HS-27A (cell line): Measurements from ENCODE around the gene COA5.
"Not testable (repeated sequence)": the region's sequence is repeated elsewhere in the genome, so short reads cannot be mapped to it uniquely, and the experiment has no call there.

Experiments
- DNase-seq: peaks from one replicate; pipeline ENCODE4 v3.0.0-alpha.2; 2012; ENCODE audit warnings: low read depth, missing footprints

COA5 gene

GRCh38 chr2:98606431-98606830 is 1.9 kb downstream of the COA5 start:
- no peak for DNase-seq

GRCh38 chr2:98605076-98605475 is 3.2 kb downstream of the COA5 start:
- no peak for DNase-seq

GRCh38 chr2:98604547-98604946 is 3.8 kb downstream of the COA5 start:
- no peak for DNase-seq

GRCh38 chr2:98601532-98602132 is 6.7 kb downstream of the COA5 start:
- no peak for DNase-seq

- DNase-seq: no peak
These were observed 9.4 kb downstream of the COA5 start for GRCh38 chr2:98598781-98599428.

GRCh38 chr2:98594665-98595064 is 13.6 kb downstream of the COA5 start:
- DNase-seq: not testable (repeated sequence)

- DNase-seq: no peak
These were observed 15.7 kb downstream of the COA5 start for GRCh38 chr2:98592565-98592964.

GRCh38 chr2:98589489-98589888 is 18.8 kb downstream of the COA5 start:
- DNase-seq: no peak

- DNase-seq: no peak
These were observed 19.4 kb downstream of the COA5 start for GRCh38 chr2:98588880-98589431.

GRCh38 chr2:98586551-98587140 is 21.7 kb downstream of the COA5 start:
- DNase-seq: no peak

GRCh38 chr2:98585386-98585785 is 22.9 kb downstream of the COA5 start:
- DNase-seq: no peak

- DNase-seq: no peak
These were observed 24.3 kb downstream of the COA5 start for GRCh38 chr2:98583816-98584618.

GRCh38 chr2:98583276-98583675 is 25.0 kb downstream of the COA5 start:
- DNase-seq: no peak

- no peak for DNase-seq
These were observed 25.8 kb downstream of the COA5 start for GRCh38 chr2:98582523-98582922.

- DNase-seq: no peak
These were observed 27.5 kb downstream of the COA5 start for GRCh38 chr2:98580656-98581284.

GRCh38 chr2:98579926-98580325 is 28.4 kb downstream of the COA5 start:
- DNase-seq: no peak

GRCh38 chr2:98578231-98578630 is 30.1 kb downstream of the COA5 start:
- DNase-seq: no peak

GRCh38 chr2:98577313-98577712 is 31.0 kb downstream of the COA5 start:
- DNase-seq: no peak

- no peak for DNase-seq
These were observed 31.5 kb downstream of the COA5 start for GRCh38 chr2:98576666-98577312.

- DNase-seq: no peak
These were observed 34.9 kb downstream of the COA5 start for GRCh38 chr2:98573426-98573825.

GRCh38 chr2:98572676-98573075 is 35.6 kb downstream of the COA5 start:
- DNase-seq: no peak

- no peak for DNase-seq
These were observed 36.1 kb downstream of the COA5 start for GRCh38 chr2:98572211-98572610.
